ENCODE measurements around the gene ZNF644. TPM values are rescaled to one million over a fixed set of nuclear protein-coding genes. Genes with fewer than 3 reads are reported as not detected.
"Not testable (repeated sequence)": the region's sequence is repeated elsewhere in the genome, so short reads cannot be mapped to it uniquely, and the experiment has no call there.

ZNF644 gene
- polyA plus RNA-seq, 3 donors = 59.4 to 71.7 (median 64.0) TPM

GRCh38 chr1:90959352-90960206 is 62.3 kb downstream of the ZNF644 start:
- no peak for DNase-seq (ENCODE audit: extremely low read depth in 1 of 11, low read depth in 9 of 11, low spot score in 4 of 11)

GRCh38 chr1:90957497-90957896 is 64.3 kb downstream of the ZNF644 start:
- no peak for DNase-seq (ENCODE audit: extremely low read depth in 1 of 11, low read depth in 9 of 11, low spot score in 4 of 11)

GRCh38 chr1:90955769-90956168 is 66.1 kb downstream of the ZNF644 start:
- no peak for DNase-seq (ENCODE audit: extremely low read depth in 1 of 11, low read depth in 9 of 11, low spot score in 4 of 11)

GRCh38 chr1:90952906-90953305 is 68.9 kb downstream of the ZNF644 start:
- no peak for DNase-seq (ENCODE audit: extremely low read depth in 1 of 11, low read depth in 9 of 11, low spot score in 4 of 11)

GRCh38 chr1:90951009-90951408 is 70.8 kb downstream of the ZNF644 start:
- DNase-seq (ENCODE audit: extremely low read depth in 1 of 11, low read depth in 9 of 11, low spot score in 4 of 11) = no peak

- DNase-seq (ENCODE audit: extremely low read depth in 1 of 11, low read depth in 9 of 11, low spot score in 4 of 11) = no peak
Measured at GRCh38 chr1:90948301-90948700, 73.5 kb downstream of the ZNF644 start.

GRCh38 chr1:90946630-90947029 is 75.2 kb downstream of the ZNF644 start:
- no peak for DNase-seq (ENCODE audit: extremely low read depth in 1 of 11, low read depth in 9 of 11, low spot score in 4 of 11)

GRCh38 chr1:90945287-90945686 is 76.5 kb downstream of the ZNF644 start:
- no peak for DNase-seq (ENCODE audit: extremely low read depth in 1 of 11, low read depth in 9 of 11, low spot score in 4 of 11)

- DNase-seq (ENCODE audit: extremely low read depth in 1 of 11, low read depth in 9 of 11, low spot score in 4 of 11) = no peak
Measured at GRCh38 chr1:90943966-90944365, 77.9 kb downstream of the ZNF644 start.

- DNase-seq (ENCODE audit: extremely low read depth in 1 of 11, low read depth in 9 of 11, low spot score in 4 of 11) = no peak
Measured at GRCh38 chr1:90940746-90941145, 81.1 kb downstream of the ZNF644 start.

GRCh38 chr1:90936731-90937130 is 85.1 kb downstream of the ZNF644 start:
- no peak for DNase-seq (ENCODE audit: extremely low read depth in 1 of 11, low read depth in 9 of 11, low spot score in 4 of 11)

GRCh38 chr1:90936061-90936460 is 85.8 kb downstream of the ZNF644 start:
- DNase-seq (ENCODE audit: extremely low read depth in 1 of 11, low read depth in 9 of 11, low spot score in 4 of 11) = no peak

- DNase-seq (ENCODE audit: extremely low read depth in 1 of 11, low read depth in 9 of 11, low spot score in 4 of 11) = not testable (repeated sequence)
Measured at GRCh38 chr1:90928231-90928630, 93.6 kb downstream of the ZNF644 start.

- DNase-seq (ENCODE audit: extremely low read depth in 1 of 11, low read depth in 9 of 11, low spot score in 4 of 11) = not testable (repeated sequence)
Measured at GRCh38 chr1:90927674-90928073, 94.2 kb downstream of the ZNF644 start.

GRCh38 chr1:90926971-90927370 is 94.9 kb downstream of the ZNF644 start:
- no peak for DNase-seq (ENCODE audit: extremely low read depth in 1 of 11, low read depth in 9 of 11, low spot score in 4 of 11)

GRCh38 chr1:90925928-90926869 is 95.6 kb downstream of the ZNF644 start:
- no peak for DNase-seq (ENCODE audit: extremely low read depth in 1 of 11, low read depth in 9 of 11, low spot score in 4 of 11)

GRCh38 chr1:90924982-90925381 is 96.9 kb downstream of the ZNF644 start:
- DNase-seq (ENCODE audit: extremely low read depth in 1 of 11, low read depth in 9 of 11, low spot score in 4 of 11) = no peak

GRCh38 chr1:90922996-90923395 is 98.8 kb downstream of the ZNF644 start:
- DNase-seq (ENCODE audit: extremely low read depth in 1 of 11, low read depth in 9 of 11, low spot score in 4 of 11) = no peak

GRCh38 chr1:90922202-90922601 is 99.6 kb downstream of the ZNF644 start:
- no peak for DNase-seq (ENCODE audit: extremely low read depth in 1 of 11, low read depth in 9 of 11, low spot score in 4 of 11)

- no peak for DNase-seq (ENCODE audit: extremely low read depth in 1 of 11, low read depth in 9 of 11, low spot score in 4 of 11)
Measured at GRCh38 chr1:90919900-90920299, 101.9 kb downstream of the ZNF644 start.
